Muscle layer of duodenum (tissue), 2 donors: ENCODE data around the gene OXER1.

Experiments used
- H3K27ac ChIP-seq: one replicate; pipeline ENCODE4 v1.7.0; 2013; ENCODE audit warnings: mild to moderate bottlenecking, low read length
- H3K27me3 ChIP-seq: one replicate; pipeline ENCODE4 v1.7.0; 2013; ENCODE audit warnings: low read depth, mild to moderate bottlenecking, control low read depth, low read length
- H3K36me3 ChIP-seq, 2 donors: one replicate each; pipeline ENCODE4 v1.7.0; 2013; ENCODE audit warnings: low read length in 2 of 2, control low read depth in 1 of 2, mild to moderate bottlenecking in 1 of 2; ENCODE audit not compliant: insufficient read depth in 2 of 2, control insufficient read depth in 1 of 2
- H3K4me1 ChIP-seq, 2 donors: one replicate each; pipeline ENCODE4 v1.7.0; 2013; ENCODE audit warnings: low read length in 2 of 2, mild to moderate bottlenecking in 2 of 2, control low read depth in 1 of 2, moderate library complexity in 1 of 2; ENCODE audit not compliant: insufficient read depth in 2 of 2, control insufficient read depth in 1 of 2
- H3K4me3 ChIP-seq, 2 donors: one replicate each; pipeline ENCODE4 v1.7.0; 2013; ENCODE audit warnings: low read length in 2 of 2, low read depth in 1 of 2, mild to moderate bottlenecking in 1 of 2
- H3K9me3 ChIP-seq, 2 donors: one replicate each; pipeline ENCODE4 v1.7.0; 2013; ENCODE audit warnings: low read length in 2 of 2, control low read depth in 1 of 2, mild to moderate bottlenecking in 1 of 2; ENCODE audit not compliant: control insufficient read depth in 1 of 2
- donor health status: healthy.

Gene OXER1

DNA sequence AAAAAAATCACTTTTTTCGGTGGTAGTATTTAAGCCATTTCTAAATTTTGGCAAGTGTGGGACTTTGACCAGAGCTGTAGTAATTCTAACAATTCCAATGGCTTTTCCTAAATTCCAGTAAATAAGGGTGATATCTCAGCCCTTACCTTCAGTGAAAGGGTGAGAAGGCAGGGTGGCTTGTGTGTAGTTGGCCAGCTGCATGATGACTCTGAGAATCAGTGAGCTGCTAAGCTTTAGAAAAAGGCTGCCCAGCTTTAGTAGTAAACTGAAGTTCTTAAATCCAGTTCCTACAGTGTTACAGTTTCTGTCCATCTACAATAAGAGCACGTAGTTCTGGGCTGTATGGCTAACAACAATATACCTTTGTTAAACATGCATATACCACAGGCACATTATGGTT, 42.0 kb downstream of the OXER1 start:
- H3K9me3 ChIP-seq: no peaks in the 10 kb centered on the region
- H3K4me1 ChIP-seq: peaks cover 6 to 19% of the 10 kb centered on the region in 2 donors
- H3K4me3 ChIP-seq: peak overlapping the region in 1 of 2 donors; percentile 37
- H3K27me3 ChIP-seq: no peaks in the 10 kb centered on the region
- no peaks in the 10 kb centered on the region for H3K36me3 ChIP-seq
- peak overlapping the region; percentile 10 for H3K27ac ChIP-seq

GRCh38 chr2:42714686-42715085, 49.2 kb downstream of the OXER1 start:
- no peak overlapping the region for H3K4me3 ChIP-seq
- H3K9me3 ChIP-seq: no peaks in the 10 kb centered on the region
- no peak overlapping the region for H3K27ac ChIP-seq
- H3K36me3 ChIP-seq: peaks cover 0 to 3% of the 10 kb centered on the region in 2 donors
- no peaks in the 10 kb centered on the region for H3K4me1 ChIP-seq
- H3K27me3 ChIP-seq: no peaks in the 10 kb centered on the region

DNA sequence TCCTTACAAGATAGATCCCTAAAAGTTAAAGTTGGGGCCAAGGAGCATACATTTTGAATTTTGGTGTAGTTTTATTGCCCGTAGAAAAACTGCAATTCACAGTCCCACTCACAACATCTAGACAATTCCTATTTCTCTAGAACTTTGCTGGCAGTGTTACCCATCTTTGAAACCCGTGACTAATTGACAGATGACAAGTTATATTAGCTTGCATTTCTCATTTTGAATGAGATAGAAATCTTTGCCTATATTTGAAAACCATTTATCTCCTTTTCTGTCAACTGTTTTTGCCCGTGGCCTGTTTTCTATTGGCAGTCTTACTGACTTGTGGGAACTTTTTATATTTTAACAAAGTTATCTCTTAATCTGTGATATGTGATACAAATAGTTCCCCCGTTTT, 50.0 kb downstream of the OXER1 start:
- H3K27me3 ChIP-seq: no peaks in the 10 kb centered on the region
- peaks cover 0 to 5% of the 10 kb centered on the region in 2 donors for H3K36me3 ChIP-seq
- H3K9me3 ChIP-seq: no peaks in the 10 kb centered on the region
- no peak overlapping the region for H3K27ac ChIP-seq
- H3K4me1 ChIP-seq: no peaks in the 10 kb centered on the region
- H3K4me3 ChIP-seq: no peak overlapping the region

- H3K9me3 ChIP-seq: no peaks in the 10 kb centered on the region
- no peak overlapping the region for H3K27ac ChIP-seq
- H3K27me3 ChIP-seq: no peaks in the 10 kb centered on the region
- H3K4me1 ChIP-seq: no peaks in the 10 kb centered on the region
- peaks cover 5 to 11% of the 10 kb centered on the region in 2 donors for H3K36me3 ChIP-seq
- H3K4me3 ChIP-seq: no peak overlapping the region
These were observed 51.0 kb downstream of the OXER1 start for GRCh38 chr2:42712934-42713333.
